Measurements from ENCODE around the gene SOX8.

SOX8 gene

GRCh38 chr16:1028056-1028455 is 46.5 kb downstream of the SOX8 start:
- no peak for TF ChIP-seq EZH2 (IDR thresholded peaks at IDR 0.05; ENCODE audit: borderline replicate concordance, low read length)
- TF ChIP-seq CTCF (IDR thresholded peaks at IDR 0.05; ENCODE audit: low read length), result no peak
- Histone ChIP-seq H3K36me3 (ENCODE audit: insufficient read depth, low read length) (no peaks in the 10 kb centered on the region), H3K9ac (ENCODE audit: low read length) (no peak overlapping the region), H3K9me2 (ENCODE audit: low read depth, low read length) (no peaks in the 10 kb centered on the region), H3K4me3 (ENCODE audit: low read depth, low read length, poor library complexity, severe bottlenecking) (no peak overlapping the region), H3K4me2 (ENCODE audit: low read length) (no peak overlapping the region), H3K27me3 (ENCODE audit: insufficient read depth, low read length) (peaks cover 3% of the 10 kb centered on the region; the same call in 1 of the 2 replicates), H3K4me1 (ENCODE audit: insufficient read depth, low read length, severe bottlenecking) (no peaks in the 10 kb centered on the region), H4K20me1 (ENCODE audit: insufficient read depth, low read length) (no peaks in the 10 kb centered on the region), H2AFZ (ENCODE audit: low read length) (no peak overlapping the region), H3K9me3 (ENCODE audit: low read length) (no peaks in the 10 kb centered on the region), H3K27ac (ENCODE audit: low read depth, low read length, poor library complexity, severe bottlenecking) (no peak overlapping the region), H3K79me2 (ENCODE audit: insufficient read depth, low read length) (no peaks in the 10 kb centered on the region), H3F3A (ENCODE audit: insufficient read depth, low read length) (no peaks in the 10 kb centered on the region)

- no peak for TF ChIP-seq EZH2 (IDR thresholded peaks at IDR 0.05; ENCODE audit: borderline replicate concordance, low read length)
- no peaks in the 10 kb centered on the region for H3K9me3 ChIP-seq (ENCODE audit: low read length)
- no peak overlapping the region for H2AFZ ChIP-seq (ENCODE audit: low read length)
- no peaks in the 10 kb centered on the region for H4K20me1 ChIP-seq (ENCODE audit: insufficient read depth, low read length)
- no peaks in the 10 kb centered on the region for H3K36me3 ChIP-seq (ENCODE audit: insufficient read depth, low read length)
- H3K4me2 ChIP-seq (ENCODE audit: low read length), result no peak overlapping the region
- H3F3A ChIP-seq (ENCODE audit: insufficient read depth, low read length), result no peaks in the 10 kb centered on the region
- no peaks in the 10 kb centered on the region for H3K79me2 ChIP-seq (ENCODE audit: insufficient read depth, low read length)
- H3K9ac ChIP-seq (ENCODE audit: low read length), result no peak overlapping the region
- H3K4me3 ChIP-seq (ENCODE audit: low read depth, low read length, poor library complexity, severe bottlenecking), result no peak overlapping the region
- H3K27me3 ChIP-seq (ENCODE audit: insufficient read depth, low read length), result peaks cover 3% of the 10 kb centered on the region; the same call in 1 of the 2 replicates
- no peak overlapping the region for H3K27ac ChIP-seq (ENCODE audit: low read depth, low read length, poor library complexity, severe bottlenecking)
- no peaks in the 10 kb centered on the region for H3K9me2 ChIP-seq (ENCODE audit: low read depth, low read length)
- no peaks in the 10 kb centered on the region for H3K4me1 ChIP-seq (ENCODE audit: insufficient read depth, low read length, severe bottlenecking)
Measured at GRCh38 chr16:1028524-1029258, 47.1 kb downstream of the SOX8 start.

GRCh38 chr16:1029259-1029545 is 47.6 kb downstream of the SOX8 start:
- no peaks in the 10 kb centered on the region for H3F3A ChIP-seq (ENCODE audit: insufficient read depth, low read length)
- no peak overlapping the region for H2AFZ ChIP-seq (ENCODE audit: low read length)
- TF ChIP-seq EZH2 (IDR thresholded peaks at IDR 0.05; ENCODE audit: borderline replicate concordance, low read length), result no peak
- TF ChIP-seq CTCF (IDR thresholded peaks at IDR 0.05; ENCODE audit: low read length), result no peak
- H3K27me3 ChIP-seq (ENCODE audit: insufficient read depth, low read length), result peaks cover 3% of the 10 kb centered on the region; the same call in 1 of the 2 replicates
- no peaks in the 10 kb centered on the region for H3K9me2 ChIP-seq (ENCODE audit: low read depth, low read length)
- no peak overlapping the region for H3K4me3 ChIP-seq (ENCODE audit: low read depth, low read length, poor library complexity, severe bottlenecking)
- H3K9me3 ChIP-seq (ENCODE audit: low read length), result no peaks in the 10 kb centered on the region
- no peak overlapping the region for H3K27ac ChIP-seq (ENCODE audit: low read depth, low read length, poor library complexity, severe bottlenecking)
- H3K79me2 ChIP-seq (ENCODE audit: insufficient read depth, low read length), result no peaks in the 10 kb centered on the region
- H3K4me2 ChIP-seq (ENCODE audit: low read length), result no peak overlapping the region
- no peaks in the 10 kb centered on the region for H3K36me3 ChIP-seq (ENCODE audit: insufficient read depth, low read length)
- no peak overlapping the region for H3K9ac ChIP-seq (ENCODE audit: low read length)
- H3K4me1 ChIP-seq (ENCODE audit: insufficient read depth, low read length, severe bottlenecking), result no peaks in the 10 kb centered on the region
- no peaks in the 10 kb centered on the region for H4K20me1 ChIP-seq (ENCODE audit: insufficient read depth, low read length)

- no peak overlapping the region for H3K9ac ChIP-seq (ENCODE audit: low read length)
- no peaks in the 10 kb centered on the region for H3K9me2 ChIP-seq (ENCODE audit: low read depth, low read length)
- no peak overlapping the region for H2AFZ ChIP-seq (ENCODE audit: low read length)
- H3K36me3 ChIP-seq (ENCODE audit: insufficient read depth, low read length), result no peaks in the 10 kb centered on the region
- H3K27ac ChIP-seq (ENCODE audit: low read depth, low read length, poor library complexity, severe bottlenecking), result no peak overlapping the region
- no peak overlapping the region for H3K4me2 ChIP-seq (ENCODE audit: low read length)
- H3F3A ChIP-seq (ENCODE audit: insufficient read depth, low read length), result no peaks in the 10 kb centered on the region
- H3K27me3 ChIP-seq (ENCODE audit: insufficient read depth, low read length), result peaks cover 3% of the 10 kb centered on the region; the same call in 1 of the 2 replicates
- TF ChIP-seq EZH2 (IDR thresholded peaks at IDR 0.05; ENCODE audit: borderline replicate concordance, low read length) (no peak), CTCF (IDR thresholded peaks at IDR 0.05; ENCODE audit: low read length) (no peak)
- H3K9me3 ChIP-seq (ENCODE audit: low read length), result no peaks in the 10 kb centered on the region
- no peaks in the 10 kb centered on the region for H4K20me1 ChIP-seq (ENCODE audit: insufficient read depth, low read length)
- no peak overlapping the region for H3K4me3 ChIP-seq (ENCODE audit: low read depth, low read length, poor library complexity, severe bottlenecking)
- H3K79me2 ChIP-seq (ENCODE audit: insufficient read depth, low read length), result no peaks in the 10 kb centered on the region
- no peaks in the 10 kb centered on the region for H3K4me1 ChIP-seq (ENCODE audit: insufficient read depth, low read length, severe bottlenecking)
Measured at GRCh38 chr16:1030473-1030901, 48.9 kb downstream of the SOX8 start.
